ENCODE results near the gene STARD13.

STARD13 gene

GRCh38 chr13:33323801-33324510 is 38.4 kb upstream of the STARD13 start:
- no peak for DNase-seq (ENCODE audit: extremely low read depth, low read depth)
- TF ChIP-seq CTCF (IDR thresholded peaks at IDR 0.05; ENCODE audit: low read depth, low read length) = no peak

GRCh38 chr13:33322965-33323668 is 37.6 kb upstream of the STARD13 start:
- no peak for TF ChIP-seq CTCF (IDR thresholded peaks at IDR 0.05; ENCODE audit: low read depth, low read length)
- DNase-seq (ENCODE audit: extremely low read depth, low read depth) = no peak

GRCh38 chr13:33322543-33322809 is 36.9 kb upstream of the STARD13 start:
- no peak for DNase-seq (ENCODE audit: extremely low read depth, low read depth)
- TF ChIP-seq CTCF (IDR thresholded peaks at IDR 0.05; ENCODE audit: low read depth, low read length) = no peak

GRCh38 chr13:33321686-33322542 is 36.4 kb upstream of the STARD13 start:
- TF ChIP-seq CTCF (IDR thresholded peaks at IDR 0.05; ENCODE audit: low read depth, low read length) = no peak
- no peak for DNase-seq (ENCODE audit: extremely low read depth, low read depth)

GRCh38 chr13:33319859-33320258 is 34.3 kb upstream of the STARD13 start:
- TF ChIP-seq CTCF (IDR thresholded peaks at IDR 0.05; ENCODE audit: low read depth, low read length) = no peak
- DNase-seq (ENCODE audit: extremely low read depth, low read depth) = no peak

- DNase-seq (ENCODE audit: extremely low read depth, low read depth) = no peak
- TF ChIP-seq CTCF (IDR thresholded peaks at IDR 0.05; ENCODE audit: low read depth, low read length) = no peak
These were observed 33.2 kb upstream of the STARD13 start for GRCh38 chr13:33318744-33319143.

GRCh38 chr13:33318037-33318436 is 32.5 kb upstream of the STARD13 start:
- no peak for TF ChIP-seq CTCF (IDR thresholded peaks at IDR 0.05; ENCODE audit: low read depth, low read length)
- DNase-seq (ENCODE audit: extremely low read depth, low read depth) = no peak
